Measurements from ENCODE around the gene DLGAP5.

Gene DLGAP5

GRCh38 chr14:55194656-55195355 is 3.4 kb upstream of the DLGAP5 start:
- no peaks in the 10 kb centered on the region for H3K27me3 ChIP-seq
- no peak for TF ChIP-seq CTCF (IDR thresholded peaks at IDR 0.05; ENCODE audit: low read depth, low read length)
- H3K4me1 ChIP-seq: peaks cover 3% of the 10 kb centered on the region; the same call in 1 of the 2 replicates
- no peak overlapping the region for H3K4me3 ChIP-seq (ENCODE audit: low read depth, low read length)
- no peaks in the 10 kb centered on the region for H3K9me3 ChIP-seq
- no peaks in the 10 kb centered on the region for H3K36me3 ChIP-seq
- no peak for DNase-seq

- peaks cover 3% of the 10 kb centered on the region; the same call in 1 of the 2 replicates for H3K4me1 ChIP-seq
- DNase-seq: no peak
- H3K4me3 ChIP-seq (ENCODE audit: low read depth, low read length): peak overlapping the region; percentile 92
- no peak for TF ChIP-seq CTCF (IDR thresholded peaks at IDR 0.05; ENCODE audit: low read depth, low read length)
- H3K9me3 ChIP-seq: no peaks in the 10 kb centered on the region
- no peaks in the 10 kb centered on the region for H3K27me3 ChIP-seq
- H3K36me3 ChIP-seq: no peaks in the 10 kb centered on the region; the same call in 1 of the 2 replicates
These were observed 753 bp upstream of the DLGAP5 start for GRCh38 chr14:55192054-55192621.

- no peak for DNase-seq
- peaks cover 3% of the 10 kb centered on the region; the same call in 1 of the 2 replicates for H3K4me1 ChIP-seq
- H3K36me3 ChIP-seq: peaks cover 3% of the 10 kb centered on the region; the same call in 1 of the 2 replicates
- no peaks in the 10 kb centered on the region for H3K9me3 ChIP-seq
- peak overlapping the region; percentile 92 for H3K4me3 ChIP-seq (ENCODE audit: low read depth, low read length)
- no peaks in the 10 kb centered on the region for H3K27me3 ChIP-seq
- TF ChIP-seq CTCF (IDR thresholded peaks at IDR 0.05; ENCODE audit: low read depth, low read length): no peak
These were observed 531 bp downstream of the DLGAP5 start for GRCh38 chr14:55190906-55191202.

- TF ChIP-seq CTCF (IDR thresholded peaks at IDR 0.05; ENCODE audit: low read depth, low read length): no peak
- no peak for DNase-seq
- Histone ChIP-seq H3K4me1 (peaks cover 3% of the 10 kb centered on the region; the same call in 1 of the 2 replicates), H3K27me3 (no peaks in the 10 kb centered on the region), H3K36me3 (peaks cover 10% of the 10 kb centered on the region), H3K4me3 (ENCODE audit: low read depth, low read length) (no peak overlapping the region), H3K9me3 (no peaks in the 10 kb centered on the region)
These were observed 2.6 kb downstream of the DLGAP5 start for GRCh38 chr14:55188686-55189295.

- DNase-seq: no peak
- TF ChIP-seq CTCF (IDR thresholded peaks at IDR 0.05; ENCODE audit: low read depth, low read length): no peak
- no peak overlapping the region for H3K4me3 ChIP-seq (ENCODE audit: low read depth, low read length)
These were observed 11.0 kb downstream of the DLGAP5 start for GRCh38 chr14:55180434-55180833.

GRCh38 chr14:55180006-55180405 is 11.4 kb downstream of the DLGAP5 start:
- peaks cover 70% of the 10 kb centered on the region for H3K36me3 ChIP-seq
- no peaks in the 10 kb centered on the region for H3K9me3 ChIP-seq
- DNase-seq: no peak
- no peak overlapping the region for H3K4me3 ChIP-seq (ENCODE audit: low read depth, low read length)
- TF ChIP-seq CTCF (IDR thresholded peaks at IDR 0.05; ENCODE audit: low read depth, low read length): no peak
- H3K4me1 ChIP-seq: no peaks in the 10 kb centered on the region
- H3K27me3 ChIP-seq: no peaks in the 10 kb centered on the region

More at GRCh38 chr14:55180434-55180833, 11.0 kb downstream of the DLGAP5 start:
- peaks cover 69% of the 10 kb centered on the region for H3K36me3 ChIP-seq
- H3K9me3 ChIP-seq: no peaks in the 10 kb centered on the region
- H3K27me3 ChIP-seq: no peaks in the 10 kb centered on the region
- H3K4me1 ChIP-seq: no peaks in the 10 kb centered on the region
